ENCODE results near the gene RBP3. TPM values are rescaled to one million over a fixed set of nuclear protein-coding genes. Genes with fewer than 3 reads are reported as not detected.
"Not testable (repeated sequence)": the region's sequence is repeated elsewhere in the genome, so short reads cannot be mapped to it uniquely, and the experiment has no call there.

The RBP3 gene
- polyA plus RNA-seq, 6 donors from 2014 or later: not detected

- H3K27ac Mint-ChIP-seq: no peak overlapping the region
- DNase-seq (no peak), ATAC-seq (ENCODE audit: low read depth in 2 of 2) (no peak)
- peaks cover 58 to 77% (median 75%) of the 10 kb centered on the region in 3 donors for H3K27me3 Mint-ChIP-seq
- H3K36me3 Mint-ChIP-seq: no peaks in the 10 kb centered on the region
- H3K9me3 Mint-ChIP-seq: no peaks in the 10 kb centered on the region
- H3K4me3 Mint-ChIP-seq: peak overlapping the region in 1 of 8 donors; percentile 26
- peaks cover 12 to 19% (median 12%) of the 10 kb centered on the region in 3 donors for H3K4me1 Mint-ChIP-seq
Observed at GRCh38 chr10:47379901-47380300, 31.7 kb downstream of the RBP3 start.

GRCh38 chr10:47380341-47381102 is 32.4 kb downstream of the RBP3 start:
- Mint-ChIP-seq H3K4me3 (peak overlapping the region in 2 of 8 donors; percentile 0 to 26), H3K27me3 (peaks cover 62 to 79% (median 78%) of the 10 kb centered on the region in 3 donors), H3K36me3 (no peaks in the 10 kb centered on the region)

GRCh38 chr10:47381103-47381395 is 32.9 kb downstream of the RBP3 start:
- Mint-ChIP-seq H3K9me3 (peaks cover 0 to 4% (median 0%) of the 10 kb centered on the region in 7 donors), H3K27ac (no peak overlapping the region), H3K27me3 (peaks cover 60 to 77% (median 77%) of the 10 kb centered on the region in 3 donors), H3K36me3 (no peaks in the 10 kb centered on the region), H3K4me1 (peaks cover 13 to 20% (median 14%) of the 10 kb centered on the region in 3 donors), H3K4me3 (peak overlapping the region in 1 of 8 donors; percentile 26)
- no peak for ATAC-seq (ENCODE audit: low read depth in 2 of 2)
- no peak for DNase-seq

More at GRCh38 chr10:47380341-47381102, 32.4 kb downstream of the RBP3 start:
- DNase-seq (no peak), ATAC-seq (ENCODE audit: low read depth in 2 of 2) (no peak)
- Mint-ChIP-seq H3K27ac (no peak overlapping the region), H3K9me3 (peaks cover 0 to 2% (median 0%) of the 10 kb centered on the region in 7 donors), H3K4me1 (peaks cover 13 to 20% (median 14%) of the 10 kb centered on the region in 3 donors)

- peaks cover 13 to 18% (median 14%) of the 10 kb centered on the region in 3 donors for H3K4me1 Mint-ChIP-seq
- DNase-seq (no peak), ATAC-seq (ENCODE audit: low read depth in 2 of 2) (no peak)
- H3K9me3 Mint-ChIP-seq: peaks cover 0 to 4% (median 0%) of the 10 kb centered on the region in 7 donors
- no peak overlapping the region for H3K4me3 Mint-ChIP-seq
- H3K36me3 Mint-ChIP-seq: no peaks in the 10 kb centered on the region
- peak overlapping the region in 1 of 6 donors; percentile 1 for H3K27ac Mint-ChIP-seq
- peaks cover 58 to 72% (median 71%) of the 10 kb centered on the region in 3 donors for H3K27me3 Mint-ChIP-seq
Observed at GRCh38 chr10:47381427-47382379, 33.5 kb downstream of the RBP3 start.

GRCh38 chr10:47383261-47384147 is 35.3 kb downstream of the RBP3 start:
- H3K36me3 Mint-ChIP-seq: no peaks in the 10 kb centered on the region
- H3K27me3 Mint-ChIP-seq: peaks cover 49 to 69% (median 65%) of the 10 kb centered on the region in 3 donors
- peaks cover 0 to 14% (median 7%) of the 10 kb centered on the region in 7 donors for H3K9me3 Mint-ChIP-seq
- H3K4me1 Mint-ChIP-seq: peaks cover 12 to 14% (median 13%) of the 10 kb centered on the region in 3 donors
- ATAC-seq (ENCODE audit: low read depth in 2 of 2) (no peak), DNase-seq (no peak)
- H3K27ac Mint-ChIP-seq: peak overlapping the region in 3 of 6 donors; percentile 1 to 66 (median 4)
- peak overlapping the region; percentile 79 to 91 (median 88) for H3K4me3 Mint-ChIP-seq

- H3K4me1 Mint-ChIP-seq: peaks cover 12 to 14% (median 13%) of the 10 kb centered on the region in 3 donors
- DNase-seq (peak; percentile 57), ATAC-seq (ENCODE audit: low read depth in 2 of 2) (peak; percentile 80 to 85)
- H3K9me3 Mint-ChIP-seq: peaks cover 0 to 14% (median 11%) of the 10 kb centered on the region in 7 donors
- peaks cover 47 to 64% (median 58%) of the 10 kb centered on the region in 3 donors for H3K27me3 Mint-ChIP-seq
- peak within 1 kb of the TSS in 4 of 6 donors; percentile 1 to 83 (median 62) for H3K27ac Mint-ChIP-seq
- H3K36me3 Mint-ChIP-seq: no peaks in the 10 kb centered on the region
- peak within 1 kb of the TSS; percentile 79 to 98 (median 92) for H3K4me3 Mint-ChIP-seq
Observed at GRCh38 chr10:47384148-47384921, 36.2 kb downstream of the RBP3 start, which contains the start of gene ZNF488. TSS of gene ZNF488 (minus strand) at chr10:47384293. CDS start at chr10:47368829, 15,464 bp downstream.

- H3K4me1 Mint-ChIP-seq: peaks cover 12 to 14% (median 13%) of the 10 kb centered on the region in 3 donors
- H3K9me3 Mint-ChIP-seq: peaks cover 0 to 16% (median 11%) of the 10 kb centered on the region in 7 donors
- DNase-seq; ATAC-seq (ENCODE audit: low read depth in 2 of 2); H3K36me3 Mint-ChIP-seq; H3K27ac Mint-ChIP-seq: not testable (repeated sequence)
- H3K27me3 Mint-ChIP-seq: peaks cover 35 to 46% (median 44%) of the 10 kb centered on the region in 3 donors
- H3K4me3 Mint-ChIP-seq: peak overlapping the region in 3 of 8 donors; percentile 4 to 57 (median 53)
Observed at GRCh38 chr10:47386104-47386503, 37.9 kb downstream of the RBP3 start.

- H3K36me3 Mint-ChIP-seq: no peaks in the 10 kb centered on the region
- peaks cover 0 to 16% (median 13%) of the 10 kb centered on the region in 7 donors for H3K9me3 Mint-ChIP-seq
- DNase-seq (no peak), ATAC-seq (ENCODE audit: low read depth in 2 of 2) (no peak)
- H3K27ac Mint-ChIP-seq: no peak overlapping the region
- no peak overlapping the region for H3K4me3 Mint-ChIP-seq
- H3K4me1 Mint-ChIP-seq: peaks cover 6 to 8% (median 6%) of the 10 kb centered on the region in 3 donors
- peaks cover 26 to 43% (median 40%) of the 10 kb centered on the region in 3 donors for H3K27me3 Mint-ChIP-seq
Observed at GRCh38 chr10:47388879-47389278, 40.7 kb downstream of the RBP3 start.

- ATAC-seq (ENCODE audit: low read depth in 2 of 2) (no peak), DNase-seq (no peak)
- H3K9me3 Mint-ChIP-seq: peaks cover 0 to 16% (median 13%) of the 10 kb centered on the region in 7 donors
- peaks cover 27 to 47% (median 44%) of the 10 kb centered on the region in 3 donors for H3K27me3 Mint-ChIP-seq
- H3K27ac Mint-ChIP-seq: no peak overlapping the region
- H3K36me3 Mint-ChIP-seq: no peaks in the 10 kb centered on the region
- H3K4me3 Mint-ChIP-seq: peak overlapping the region in 1 of 8 donors; percentile 28
- H3K4me1 Mint-ChIP-seq: peaks cover 4 to 5% (median 4%) of the 10 kb centered on the region in 3 donors
Observed at GRCh38 chr10:47389619-47390018, 41.5 kb downstream of the RBP3 start.

GRCh38 chr10:47396311-47396717 is 48.2 kb downstream of the RBP3 start:
- DNase-seq (no peak), ATAC-seq (ENCODE audit: low read depth in 2 of 2) (no peak)
- H3K27me3 Mint-ChIP-seq: peaks cover 35 to 70% (median 49%) of the 10 kb centered on the region in 3 donors
- H3K9me3 Mint-ChIP-seq: peaks cover 0 to 4% (median 0%) of the 10 kb centered on the region in 7 donors
- H3K27ac Mint-ChIP-seq: no peak overlapping the region
- H3K4me3 Mint-ChIP-seq: no peak overlapping the region
- no peaks in the 10 kb centered on the region for H3K4me1 Mint-ChIP-seq
- H3K36me3 Mint-ChIP-seq: no peaks in the 10 kb centered on the region

- peaks cover 0 to 4% (median 0%) of the 10 kb centered on the region in 7 donors for H3K9me3 Mint-ChIP-seq
- no peaks in the 10 kb centered on the region for H3K4me1 Mint-ChIP-seq
- ATAC-seq (ENCODE audit: low read depth in 2 of 2) (no peak), DNase-seq (no peak)
- no peak overlapping the region for H3K27ac Mint-ChIP-seq
- H3K27me3 Mint-ChIP-seq: peaks cover 35 to 73% (median 53%) of the 10 kb centered on the region in 3 donors
- H3K36me3 Mint-ChIP-seq: no peaks in the 10 kb centered on the region
- H3K4me3 Mint-ChIP-seq: no peak overlapping the region
Observed at GRCh38 chr10:47397256-47397655, 49.1 kb downstream of the RBP3 start.

GRCh38 chr10:47400251-47400650 is 52.1 kb downstream of the RBP3 start:
- Mint-ChIP-seq H3K36me3 (no peaks in the 10 kb centered on the region), H3K9me3 (peaks cover 0 to 2% (median 0%) of the 10 kb centered on the region in 7 donors), H3K4me3 (no peak overlapping the region), H3K4me1 (no peaks in the 10 kb centered on the region), H3K27ac (no peak overlapping the region), H3K27me3 (peaks cover 24 to 61% (median 56%) of the 10 kb centered on the region in 3 donors)
- ATAC-seq (ENCODE audit: low read depth in 2 of 2): no peak
- DNase-seq: no peak
